NT2/D1 (cell line): Measurements from ENCODE around the gene ADGB.

ENCODE experiments used
- DNase-seq: peaks from one replicate; pipeline ENCODE4 v3.0.0-alpha.2; 2011; ENCODE audit warnings: low read depth, low spot score
- H3K27me3 ChIP-seq: 2 replicates; pipeline ENCODE4 v1.6.0; 2011; ENCODE audit warnings: mild to moderate bottlenecking; ENCODE audit not compliant: insufficient read length, insufficient read depth
- H3K36me3 ChIP-seq: 2 replicates; pipeline ENCODE4 v1.6.1; 2011; ENCODE audit warnings: mild to moderate bottlenecking, low read length, mixed read lengths; ENCODE audit not compliant: insufficient read depth, insufficient read length
- H3K4me1 ChIP-seq: 2 replicates; pipeline ENCODE4 v1.5.1; 2011; ENCODE audit not compliant: insufficient read depth, insufficient read length
- H3K4me3 ChIP-seq: 2 replicates; pipeline ENCODE4 v1.5.1; 2011; ENCODE audit warnings: low read depth; ENCODE audit not compliant: insufficient read length
- H3K9ac ChIP-seq: 2 replicates; pipeline ENCODE4 v1.6.0; 2011; ENCODE audit warnings: low read depth; ENCODE audit not compliant: insufficient read length
- H3K9me3 ChIP-seq: 2 replicates; pipeline ENCODE4 v1.5.1; 2011; ENCODE audit warnings: mild to moderate bottlenecking, low read length; ENCODE audit not compliant: insufficient read depth
- SUZ12 ChIP-seq: IDR thresholded peaks from 2 replicates; pipeline ENCODE4 v1.6.1; 2011; ENCODE audit not compliant: insufficient read length, insufficient read depth; ENCODE audit errors: extremely low read depth
- YY1 ChIP-seq: IDR thresholded peaks from 2 replicates; pipeline ENCODE4 v1.6.1; 2011; ENCODE audit not compliant: insufficient read length, insufficient read depth
- ZNF274 ChIP-seq: IDR thresholded peaks from 2 replicates; pipeline ENCODE4 v1.6.1; 2011; ENCODE audit warnings: mild to moderate bottlenecking, low read depth, low read length

The ADGB gene

GRCh38 chr6:146697921-146698320 is 99.1 kb downstream of the ADGB start:
- Histone ChIP-seq H3K4me1 (no peaks in the 10 kb centered on the region), H3K9me3 (no peaks in the 10 kb centered on the region), H3K9ac (no peak overlapping the region), H3K4me3 (no peak overlapping the region), H3K36me3 (no peaks in the 10 kb centered on the region), H3K27me3 (no peaks in the 10 kb centered on the region)
- TF ChIP-seq SUZ12 (no peak), ZNF274 (no peak), YY1 (no peak)
- no peak for DNase-seq

GRCh38 chr6:146700078-146700686 is 101.4 kb downstream of the ADGB start:
- H3K9me3 ChIP-seq = no peaks in the 10 kb centered on the region
- H3K27me3 ChIP-seq = no peaks in the 10 kb centered on the region
- TF ChIP-seq ZNF274 = no peak
- no peak for TF ChIP-seq YY1
- no peak for TF ChIP-seq SUZ12
- peak; percentile 20 for DNase-seq
- H3K4me1 ChIP-seq = no peaks in the 10 kb centered on the region
- no peaks in the 10 kb centered on the region for H3K36me3 ChIP-seq
- H3K4me3 ChIP-seq = no peak overlapping the region
- H3K9ac ChIP-seq = no peak overlapping the region

- Histone ChIP-seq H3K4me3 (no peak overlapping the region), H3K9me3 (no peaks in the 10 kb centered on the region), H3K27me3 (no peaks in the 10 kb centered on the region), H3K36me3 (no peaks in the 10 kb centered on the region), H3K9ac (no peak overlapping the region), H3K4me1 (no peaks in the 10 kb centered on the region)
- TF ChIP-seq SUZ12 (no peak), ZNF274 (no peak), YY1 (no peak)
- no peak for DNase-seq
These were observed 102.9 kb downstream of the ADGB start for GRCh38 chr6:146701632-146702031.

- H3K4me1 ChIP-seq = no peaks in the 10 kb centered on the region
- no peaks in the 10 kb centered on the region for H3K36me3 ChIP-seq
- no peak overlapping the region for H3K4me3 ChIP-seq
- no peaks in the 10 kb centered on the region for H3K9me3 ChIP-seq
- no peak for DNase-seq
- no peak overlapping the region for H3K9ac ChIP-seq
- H3K27me3 ChIP-seq = no peaks in the 10 kb centered on the region
- TF ChIP-seq SUZ12 (no peak), ZNF274 (no peak), YY1 (no peak)
These were observed 110.4 kb downstream of the ADGB start for GRCh38 chr6:146709036-146709622.

- no peak for DNase-seq
- no peak overlapping the region for H3K9ac ChIP-seq
- no peaks in the 10 kb centered on the region for H3K36me3 ChIP-seq
- TF ChIP-seq ZNF274 = no peak
- H3K4me1 ChIP-seq = no peaks in the 10 kb centered on the region
- H3K4me3 ChIP-seq = no peak overlapping the region
- H3K9me3 ChIP-seq = no peaks in the 10 kb centered on the region
- no peaks in the 10 kb centered on the region for H3K27me3 ChIP-seq
These were observed 120.6 kb downstream of the ADGB start for GRCh38 chr6:146719387-146719786.

GRCh38 chr6:146739696-146740095 is 140.9 kb downstream of the ADGB start:
- Histone ChIP-seq H3K9me3 (no peaks in the 10 kb centered on the region), H3K4me3 (no peak overlapping the region), H3K27me3 (no peaks in the 10 kb centered on the region), H3K36me3 (no peaks in the 10 kb centered on the region), H3K4me1 (no peaks in the 10 kb centered on the region), H3K9ac (no peak overlapping the region)
- TF ChIP-seq SUZ12 = no peak
- no peak for TF ChIP-seq YY1
- no peak for TF ChIP-seq ZNF274
- DNase-seq = no peak

GRCh38 chr6:146741609-146742008 is 142.8 kb downstream of the ADGB start:
- no peak overlapping the region for H3K9ac ChIP-seq
- H3K36me3 ChIP-seq = no peaks in the 10 kb centered on the region
- H3K9me3 ChIP-seq = no peaks in the 10 kb centered on the region
- no peaks in the 10 kb centered on the region for H3K4me1 ChIP-seq
- H3K4me3 ChIP-seq = no peak overlapping the region
- no peak for DNase-seq
- TF ChIP-seq ZNF274 (no peak), YY1 (no peak), SUZ12 (no peak)
- no peaks in the 10 kb centered on the region for H3K27me3 ChIP-seq

- Histone ChIP-seq H3K9me3 (no peaks in the 10 kb centered on the region), H3K27me3 (no peaks in the 10 kb centered on the region), H3K4me3 (no peak overlapping the region), H3K9ac (no peak overlapping the region), H3K4me1 (no peaks in the 10 kb centered on the region), H3K36me3 (no peaks in the 10 kb centered on the region)
- DNase-seq = no peak
- TF ChIP-seq ZNF274 = no peak
- no peak for TF ChIP-seq SUZ12
- TF ChIP-seq YY1 = no peak
These were observed 154.5 kb downstream of the ADGB start for GRCh38 chr6:146753306-146753705.
